K562 (cell line): Measurements from ENCODE around the gene TNFSF13. TPM values are rescaled to one million over a fixed set of nuclear protein-coding genes. Genes with fewer than 3 reads are reported as not detected.
A peak's percentile ranks its signal among the peaks of the same experiment; 100 is the strongest.

Source experiments
- ARID3A ChIP-seq: IDR thresholded peaks from 2 replicates; pipeline ENCODE4 v1.6.1; 2012; ENCODE audit warnings: low read depth, low read length, improper control_type of control experiment, borderline replicate concordance
- CBFA2T3 ChIP-seq: fragments of 450-650 bp; IDR thresholded peaks from 2 replicates; pipeline ENCODE4 v1.6.1; 2017
- CCNT2 ChIP-seq: IDR thresholded peaks from 2 replicates; pipeline ENCODE4 v1.6.1; 2011; ENCODE audit warnings: borderline replicate concordance, low read depth, mild to moderate bottlenecking, moderate library complexity, mixed read lengths, low read length; ENCODE audit not compliant: insufficient read length; ENCODE audit errors: extremely low read depth
- CEBPB ChIP-seq: fragments of 450-650 bp; IDR thresholded peaks from 2 replicates; pipeline ENCODE4 v1.6.1; 2016; ENCODE audit warnings: missing genetic modification characterization, missing compliant biosample characterization
- DMBX1 ChIP-seq: fragments of 250-450 bp; sonication (Bioruptor Pico); IDR thresholded peaks from 2 replicates; pipeline ENCODE4 v1.8.0; 2022; ENCODE audit warnings: inconsistent platforms, mild to moderate bottlenecking, moderate library complexity, borderline replicate concordance
- GABPB2 ChIP-seq: fragments of 250-450 bp; sonication (Bioruptor Pico); conservative IDR thresholded peaks from 2 replicates; pipeline ENCODE4 v1.5.1; 2021; ENCODE audit warnings: mild to moderate bottlenecking
- GMEB1 ChIP-seq: fragments of 250-450 bp; sonication (Bioruptor Pico); IDR thresholded peaks from 2 replicates; pipeline ENCODE4 v1.4.0; 2020; ENCODE audit warnings: mild to moderate bottlenecking
- L3MBTL2 ChIP-seq: fragments of 450-650 bp; IDR thresholded peaks from 2 replicates; pipeline ENCODE4 v1.6.1; 2016; ENCODE audit warnings: mild to moderate bottlenecking, moderate library complexity
- MCM2 ChIP-seq: fragments of 450-650 bp; IDR thresholded peaks from 2 replicates; pipeline ENCODE4 v1.6.1; 2017; ENCODE audit warnings: low read depth, mild to moderate bottlenecking
- MLLT1 ChIP-seq, 2 experiments: fragments of 450-650 bp; IDR thresholded peaks; 2 replicates each; pipeline ENCODE4 v1.6.1; 2016
- MTA2 ChIP-seq: fragments of 450-650 bp; IDR thresholded peaks from 2 replicates; pipeline ENCODE4 v1.6.1; 2016; ENCODE audit warnings: low read depth
- NFATC3 ChIP-seq: fragments of 450-650 bp; IDR thresholded peaks from 2 replicates; pipeline ENCODE4 v1.6.1; 2017; ENCODE audit warnings: mild to moderate bottlenecking
- NFIC ChIP-seq: fragments of 450-650 bp; IDR thresholded peaks from 2 replicates; pipeline ENCODE4 v1.6.1; 2017; ENCODE audit warnings: mild to moderate bottlenecking, inconsistent platforms
- PURB ChIP-seq: sonication (generic); formaldehyde crosslinking; IDR thresholded peaks from 2 replicates; pipeline ENCODE4 v1.9.0; 2021; ENCODE audit warnings: low read depth, mild to moderate bottlenecking, missing genetic modification reagents
- SIRT6 ChIP-seq: IDR thresholded peaks from one replicate; pipeline ENCODE4 v1.6.1; 2012; ENCODE audit warnings: low read depth, mild to moderate bottlenecking, control low read depth, inconsistent platforms, low read length, moderate library complexity
- SMARCA4 ChIP-seq: fragments of 450-650 bp; IDR thresholded peaks from 2 replicates; pipeline ENCODE4 v1.6.1; 2016
- TCF3 ChIP-seq: sonication (generic); formaldehyde crosslinking; IDR thresholded peaks from 2 replicates; pipeline ENCODE4 v1.4.0; 2020; ENCODE audit warnings: mild to moderate bottlenecking, missing genetic modification reagents
- TFE3 ChIP-seq: fragments of 450-650 bp; formaldehyde crosslinking; IDR thresholded peaks from 2 replicates; pipeline ENCODE4 v1.4.0; 2020; ENCODE audit warnings: mild to moderate bottlenecking, mixed read lengths
- WHSC1 ChIP-seq: IDR thresholded peaks from one replicate; pipeline ENCODE4 v1.6.1; 2012; ENCODE audit warnings: low read length, control low read depth, inconsistent platforms
- ZFX ChIP-seq: sonication (generic); formaldehyde crosslinking; IDR thresholded peaks from 2 replicates; pipeline ENCODE4 v1.8.0; 2022; ENCODE audit warnings: mild to moderate bottlenecking, missing genetic modification reagents, moderate library complexity
- ZNF239 ChIP-seq: fragments of 250-450 bp; sonication (Bioruptor Pico); IDR thresholded peaks from 2 replicates; pipeline ENCODE4 v1.4.0; 2020; ENCODE audit warnings: mild to moderate bottlenecking
- ZNF449 ChIP-seq: fragments of 250-450 bp; sonication (Bioruptor Pico); IDR thresholded peaks from 2 replicates; pipeline ENCODE4 v1.8.0; 2022; ENCODE audit warnings: moderate library complexity, mild to moderate bottlenecking, inconsistent platforms
- ZNF589 ChIP-seq: fragments of 200-800 bp; sonication (Bioruptor generic); IDR thresholded peaks from 2 replicates; pipeline ENCODE4 v1.6.1; 2016; ENCODE audit warnings: low read depth, missing genetic modification characterization, missing compliant biosample characterization
- ZNF778 ChIP-seq: fragments of 450-650 bp; formaldehyde crosslinking; IDR thresholded peaks from 2 replicates; pipeline ENCODE4 v1.4.0; 2020; ENCODE audit warnings: mild to moderate bottlenecking, moderate library complexity
- polyA plus RNA-seq, 8 experiments: library from polyadenylated mRNA; depleted of rRNA in 4 of 8; stranded (reverse) in 5 of 8; unstranded in 3 of 8; fragments of >200 nt; fragmentation: Nextera tagmentation in 2 of 8; fragmentation: Illumina TruSeq in 1 of 8; extraction: Ambion mirVana in 2 of 8; extraction: Trizol in 1 of 8; gene quantifications; 2 replicates each; pipeline versions ENCODE4 v1.2.1 to v1.2.3, GENCODE V29; 2011 to 2014; ENCODE audit warnings: inconsistent platforms in 1 of 8, missing spikeins in 1 of 8
- total RNA-seq, 7 experiments: library from RNA; depleted of rRNA in 6 of 7; stranded (reverse); fragments of >200 nt in 6 of 7; fragmentation: Illumina TruSeq in 2 of 7; extraction: Trizol in 2 of 7; gene quantifications; 2 replicates each; pipeline versions ENCODE4 v1.2.1 to v1.2.3, GENCODE V29; 2011 to 2021; ENCODE audit warnings: low replicate concordance in 1 of 7

TNFSF13 gene
- total and polyA plus RNA-seq, 9 of the 15 experiments (the other 6 are each of a cell fraction or from before 2014, with no cell fraction given), result 0.04 to 0.51 (median 0.19) TPM; not detected in 1

- TF ChIP-seq MLLT1 (IDR thresholded peaks at IDR 0.05), result no peak
- peak; percentile 32; the same call in 1 of the 2 replicates for TF ChIP-seq MTA2
- TF ChIP-seq ZNF449 (CRISPR knock-in tag), result no peak
- peak; percentile 88 for TF ChIP-seq CBFA2T3
- TF ChIP-seq GMEB1 (CRISPR knock-in tag), result no peak
- peak; percentile 40 for TF ChIP-seq NFIC
- TF ChIP-seq TFE3 (CRISPR knock-in tag), result no peak
- no peak for TF ChIP-seq PURB (CRISPR knock-in tag)
- peak; percentile 70 for TF ChIP-seq TCF3 (CRISPR knock-in tag)
- TF ChIP-seq MCM2, result no peak
- TF ChIP-seq SMARCA4, result 0 out of 2 replicates have a peak, but pooled peaks have one; percentile 18
- TF ChIP-seq ZFX (CRISPR knock-in tag), result no peak
- TF ChIP-seq SIRT6, result no peak
- TF ChIP-seq ZNF778 (CRISPR knock-in tag), result no peak
- no peak for TF ChIP-seq CCNT2
- TF ChIP-seq DMBX1, result no peak
- no peak for TF ChIP-seq ZNF589 (CRISPR knock-in tag)
- peak; percentile 58 for TF ChIP-seq CEBPB (tag)
- TF ChIP-seq L3MBTL2, result no peak
- no peak for TF ChIP-seq ARID3A
- TF ChIP-seq GABPB2, result no peak
- no peak for TF ChIP-seq NFATC3
- no peak for TF ChIP-seq WHSC1
- peak; percentile 33; the same call in 1 of the 2 replicates for TF ChIP-seq ZNF239 (CRISPR knock-in tag)
These were observed 5.2 kb upstream of the TNFSF13 start (continued) for GRCh38 chr17:7553356-7553755.
